HG03095 (cell line): ENCODE results near the gene SPATA46.

ENCODE experiments used
- ATAC-seq: cut with Tn5 transposase; IDR thresholded peaks from one replicate; pipeline ENCODE4 v1.9.1; 2021; ENCODE audit warnings: moderate library complexity; ENCODE audit not compliant: unreplicated experiment

The SPATA46 gene

DNA sequence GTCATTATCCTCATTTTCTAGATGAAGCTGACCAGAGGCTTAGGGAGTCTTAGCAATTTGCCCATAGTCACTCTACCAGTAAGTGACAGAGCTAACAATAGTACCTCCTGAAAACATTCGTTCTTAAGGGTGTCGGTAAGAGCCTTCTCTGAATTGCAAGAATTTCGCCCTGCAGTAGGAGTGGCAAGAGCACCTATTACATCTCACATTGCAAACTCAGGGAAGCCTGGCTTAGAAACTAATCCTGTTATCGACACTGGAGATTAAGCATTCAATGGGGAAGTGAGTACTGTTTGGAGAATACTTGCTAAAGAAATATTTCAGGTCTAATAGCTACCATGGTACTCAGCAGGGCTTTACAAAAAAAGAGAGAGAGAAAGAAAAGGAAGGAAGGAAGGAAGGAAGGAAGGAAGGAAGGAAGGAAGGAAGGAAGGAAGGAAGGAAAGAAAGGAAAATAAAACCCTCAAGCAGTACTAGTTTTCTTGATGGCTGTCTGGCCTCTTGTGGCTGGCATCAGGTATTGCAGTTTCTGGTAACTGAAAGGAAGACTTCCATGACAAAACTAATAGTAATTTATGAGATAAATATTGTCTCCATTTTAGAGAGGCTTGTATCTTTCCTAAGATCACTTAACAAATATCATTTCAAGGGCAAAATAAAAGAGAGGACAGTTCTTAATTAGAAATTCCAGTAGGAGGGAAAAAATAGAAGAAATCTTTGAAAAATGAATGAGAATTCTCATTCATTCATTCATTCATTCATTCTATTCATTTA is 15.3 kb upstream of the SPATA46 start:
- ATAC-seq: no peak

DNA sequence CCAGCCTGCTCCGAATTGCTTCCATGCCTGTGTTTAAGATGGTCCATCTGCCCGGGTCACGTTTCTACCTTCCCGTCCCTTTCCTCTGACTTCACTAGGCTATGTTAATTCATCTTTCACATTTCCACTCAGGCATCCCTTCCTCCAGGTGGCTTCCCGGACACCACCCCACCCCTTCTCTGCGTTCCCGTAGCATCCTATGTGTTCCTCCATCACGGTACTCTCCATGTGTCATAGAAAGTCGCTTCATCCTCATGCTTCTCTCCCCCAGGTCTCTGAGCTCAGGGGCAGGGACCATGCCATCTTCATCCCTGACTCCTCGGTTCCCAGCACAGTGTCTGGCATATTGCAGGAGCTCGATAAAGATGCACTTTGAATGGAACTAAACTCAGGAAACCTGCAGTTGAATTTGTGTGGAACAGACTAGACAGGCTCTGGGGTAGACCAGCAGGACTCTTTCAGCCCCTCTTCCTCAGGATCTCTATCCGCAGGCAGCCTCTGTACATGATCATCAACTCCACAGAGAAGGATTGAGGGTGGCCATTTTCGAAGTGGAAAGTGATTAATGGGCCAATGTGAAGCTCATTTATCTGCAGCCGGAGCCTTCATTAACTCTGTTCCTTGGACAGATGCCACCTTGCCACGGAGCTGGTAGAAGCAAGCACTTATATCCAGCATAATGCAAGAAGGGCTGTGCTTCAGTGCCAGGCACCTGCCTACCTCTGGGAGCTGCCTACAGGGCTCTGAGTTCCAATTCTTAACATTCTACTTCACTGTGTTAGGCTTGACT is 13.9 kb upstream of the SPATA46 start:
- no peak for ATAC-seq

DNA sequence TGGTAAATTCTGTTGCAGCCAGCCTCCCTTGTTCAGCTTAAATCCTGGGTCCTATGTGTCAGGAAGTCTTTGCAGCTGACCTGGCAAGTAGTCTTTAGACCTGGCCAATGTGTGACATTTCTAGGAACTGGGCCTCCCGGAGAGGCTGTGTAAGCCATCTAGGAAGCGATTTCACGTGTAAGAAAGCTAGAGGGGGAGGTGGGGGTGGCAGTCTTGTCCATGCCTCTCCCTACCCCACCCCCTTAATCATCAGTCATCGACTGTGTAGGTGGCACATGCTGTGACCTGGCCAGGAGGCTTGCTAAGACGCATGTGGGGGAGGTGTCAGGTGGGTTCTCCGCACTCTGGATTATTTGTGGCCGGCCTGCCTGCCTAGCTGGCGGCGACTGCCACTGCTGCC is 13.3 kb upstream of the SPATA46 start:
- ATAC-seq: no peak

DNA sequence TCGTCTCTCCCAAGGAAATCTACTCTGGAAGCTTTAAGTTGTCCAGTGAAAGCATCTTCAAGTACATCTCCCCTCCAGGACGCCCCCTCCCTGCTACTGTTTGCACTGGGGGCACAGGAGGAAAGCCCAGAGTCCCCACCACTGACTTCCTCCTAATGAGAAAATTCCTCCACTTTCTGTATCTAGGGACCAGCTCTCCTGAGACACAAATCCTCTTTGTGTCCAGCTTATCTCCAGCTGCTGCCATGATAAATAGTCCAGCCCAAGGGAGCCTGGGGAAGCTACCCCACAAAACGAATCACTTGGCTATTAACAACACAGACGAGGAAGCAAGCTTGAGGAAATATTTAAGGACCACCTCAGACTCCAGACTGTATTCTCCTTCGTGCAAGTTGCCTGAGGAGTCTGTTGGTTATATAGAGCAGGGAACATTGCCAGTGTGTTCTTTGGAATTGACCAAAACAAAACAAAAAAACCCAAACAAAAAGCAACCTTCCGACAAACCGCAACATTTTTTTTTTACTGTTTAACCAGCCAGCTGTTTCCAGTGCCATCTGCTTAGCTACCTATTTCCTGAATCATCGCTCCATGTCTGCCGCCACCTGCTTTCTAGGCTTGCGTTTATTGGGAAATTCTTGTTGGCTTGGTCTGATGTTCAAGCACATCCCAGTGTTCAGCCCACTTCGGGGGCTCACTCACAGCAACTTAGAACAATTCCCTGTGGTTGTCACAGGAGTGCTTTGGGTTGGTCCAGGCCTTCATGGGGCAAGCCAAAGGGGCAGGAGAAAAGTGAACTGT is 12.6 kb upstream of the SPATA46 start:
- no peak for ATAC-seq

DNA sequence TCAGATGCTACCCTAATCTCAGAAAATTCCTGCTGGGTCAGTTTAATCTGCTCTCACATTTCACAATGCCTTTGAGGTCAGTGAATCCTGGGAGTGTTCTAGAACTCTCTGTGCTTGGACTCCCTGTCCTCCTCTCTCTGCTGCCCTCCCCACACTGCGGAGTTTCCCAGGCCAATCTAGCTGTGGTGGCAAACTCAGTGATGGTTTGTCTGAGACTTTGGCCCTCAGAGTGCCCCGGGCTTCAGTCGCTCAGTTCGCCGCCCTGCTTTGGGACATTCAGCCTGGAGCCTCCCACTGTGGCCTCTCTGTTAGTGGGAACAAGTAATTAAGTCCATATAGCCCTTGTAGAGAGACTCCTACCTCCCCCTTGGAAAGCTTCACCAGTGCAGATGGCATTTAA is 12.0 kb upstream of the SPATA46 start:
- ATAC-seq: no peak

DNA sequence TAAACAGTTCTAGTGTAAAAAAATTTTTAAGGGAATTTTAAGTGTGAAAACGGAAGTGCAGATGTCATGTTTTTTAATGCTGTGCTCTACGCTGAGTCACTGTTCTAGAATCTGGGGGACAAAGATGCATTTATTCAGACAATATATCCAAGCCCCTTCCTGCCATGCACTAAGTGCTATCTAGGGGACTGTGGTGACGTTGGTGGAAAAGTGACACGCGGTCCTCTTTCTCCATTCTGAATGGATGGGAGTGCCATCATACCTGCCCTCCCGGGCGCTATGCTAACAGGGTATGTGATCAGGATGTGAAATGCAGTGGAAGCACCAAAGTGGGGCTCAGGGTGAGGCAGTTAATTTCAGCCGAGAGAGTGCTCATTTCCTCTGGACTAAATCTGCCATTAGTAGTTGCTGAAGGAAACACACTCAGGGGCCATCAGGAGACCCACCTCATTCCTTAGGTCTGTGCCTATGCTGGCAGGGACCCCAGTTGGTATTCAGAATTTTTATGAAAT is 11.5 kb upstream of the SPATA46 start:
- no peak for ATAC-seq

DNA sequence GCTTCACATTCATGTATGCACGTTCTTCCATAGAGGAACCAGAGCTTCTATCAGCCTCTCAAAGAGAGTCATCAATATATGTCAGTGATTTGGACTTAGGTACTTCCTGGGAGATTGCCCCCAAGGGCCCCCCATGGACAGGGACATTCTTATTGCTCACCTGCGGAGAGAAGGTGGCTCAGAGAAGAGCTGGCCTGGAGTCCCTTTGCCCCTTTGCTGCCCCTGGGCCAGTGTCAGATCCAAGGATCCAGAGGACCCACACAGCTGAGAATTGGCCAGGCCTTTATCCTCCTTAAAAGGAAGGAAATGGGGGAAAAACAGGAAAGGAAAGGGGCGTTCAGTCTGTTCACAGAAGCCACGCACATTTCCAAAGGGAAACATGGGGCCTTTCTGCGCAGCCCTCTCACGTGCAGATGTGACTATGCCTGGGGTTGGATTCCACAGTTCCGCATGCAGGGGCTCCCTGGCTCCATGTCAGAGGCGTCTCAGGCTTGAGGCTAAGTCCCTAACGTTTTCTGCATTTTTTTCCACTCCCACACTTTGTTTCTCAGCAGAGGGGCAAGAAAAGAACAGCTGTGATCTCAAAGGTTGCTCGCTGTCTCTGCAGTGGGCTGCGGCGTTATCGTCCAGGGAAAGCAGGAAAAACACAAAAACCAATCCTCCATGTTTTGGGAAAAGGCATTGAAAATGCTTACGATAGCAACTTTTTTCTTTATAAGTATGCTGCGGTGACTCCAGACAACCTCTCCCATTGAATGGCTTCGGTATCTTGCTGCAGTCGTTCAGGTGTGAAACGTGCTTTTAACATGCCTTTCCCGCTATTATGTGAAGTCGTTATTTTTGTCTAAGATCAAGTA is 10.8 kb upstream of the SPATA46 start:
- no peak for ATAC-seq

DNA sequence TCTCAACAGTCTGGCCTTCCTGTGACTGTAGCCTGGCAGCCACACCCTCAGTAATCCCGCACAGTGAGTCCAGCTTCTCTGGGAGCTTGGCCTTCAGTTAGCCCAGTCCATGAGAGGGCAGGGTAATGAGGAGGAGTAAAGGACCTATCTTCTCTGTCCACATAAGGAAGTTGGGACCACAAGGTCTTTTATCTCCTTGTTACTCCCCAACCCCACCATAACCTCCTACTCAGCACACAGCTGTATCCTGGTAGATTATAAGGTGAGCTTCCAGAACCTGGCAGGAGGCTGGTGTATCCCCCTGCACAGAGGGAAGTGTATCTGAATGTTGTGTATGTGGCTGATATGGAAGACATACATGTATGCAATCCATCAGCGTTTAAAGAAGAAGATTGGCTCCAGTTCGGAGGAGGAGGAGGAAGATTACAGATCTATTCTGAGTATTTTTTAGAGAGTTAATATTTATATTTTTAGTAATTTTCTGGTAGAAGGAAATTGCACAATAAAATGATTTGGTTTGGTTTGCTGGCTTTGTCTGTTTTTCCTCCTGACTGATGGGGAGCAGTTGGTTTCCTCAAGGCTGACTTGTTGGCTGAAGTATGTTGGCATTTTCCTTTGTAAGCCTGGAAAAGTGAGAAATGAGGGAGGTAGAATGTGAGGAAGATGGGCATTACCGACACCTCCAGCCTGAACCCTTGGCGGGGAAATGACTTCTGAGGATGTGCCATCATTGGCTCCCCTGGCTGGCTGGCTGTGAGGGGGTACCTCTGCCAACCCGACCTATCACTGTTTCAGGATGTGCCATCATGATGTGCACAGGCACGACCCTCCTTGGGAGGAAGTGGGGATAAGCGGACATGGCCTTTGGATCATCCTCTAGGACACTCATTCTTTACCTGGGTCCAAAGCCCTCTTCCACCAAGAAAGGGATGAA is 9.9 kb upstream of the SPATA46 start:
- ATAC-seq: no peak

DNA sequence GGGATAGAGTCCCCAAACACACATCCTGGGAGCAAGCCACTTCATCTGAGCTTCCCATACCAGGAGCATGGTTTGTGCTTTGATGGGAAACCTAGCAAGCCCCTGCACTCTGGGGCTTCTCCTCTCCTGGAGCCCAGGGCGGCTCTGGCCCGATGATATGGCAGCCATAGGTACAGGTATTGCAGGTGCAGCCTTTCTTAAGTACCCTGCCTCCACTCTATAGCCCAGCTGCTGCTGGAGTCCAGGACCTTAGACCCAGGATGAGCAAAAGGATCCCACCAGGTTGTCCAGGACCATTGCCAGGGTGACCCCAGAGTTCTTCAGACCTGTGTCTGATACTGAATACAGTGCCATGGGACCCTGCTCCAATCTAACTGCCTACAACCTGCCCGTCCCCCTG is 9.0 kb upstream of the SPATA46 start:
- no peak for ATAC-seq

DNA sequence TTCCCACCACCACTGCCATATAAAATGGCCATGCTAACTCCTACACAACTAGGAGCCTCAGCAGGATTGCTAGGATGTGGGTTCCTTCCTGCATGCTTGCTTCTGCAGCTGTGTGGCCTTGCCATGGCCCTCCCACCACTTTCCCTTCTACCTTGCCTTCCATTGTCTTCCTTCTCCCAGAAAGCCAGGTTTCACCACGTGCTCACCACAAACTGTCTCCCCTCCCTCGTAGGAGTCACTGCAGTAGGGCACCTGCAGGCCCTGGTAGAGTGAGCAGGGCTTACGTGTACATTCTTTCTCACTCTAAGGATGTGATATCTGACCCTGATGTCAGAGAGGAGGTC is 8.6 kb upstream of the SPATA46 start:
- ATAC-seq: no peak

DNA sequence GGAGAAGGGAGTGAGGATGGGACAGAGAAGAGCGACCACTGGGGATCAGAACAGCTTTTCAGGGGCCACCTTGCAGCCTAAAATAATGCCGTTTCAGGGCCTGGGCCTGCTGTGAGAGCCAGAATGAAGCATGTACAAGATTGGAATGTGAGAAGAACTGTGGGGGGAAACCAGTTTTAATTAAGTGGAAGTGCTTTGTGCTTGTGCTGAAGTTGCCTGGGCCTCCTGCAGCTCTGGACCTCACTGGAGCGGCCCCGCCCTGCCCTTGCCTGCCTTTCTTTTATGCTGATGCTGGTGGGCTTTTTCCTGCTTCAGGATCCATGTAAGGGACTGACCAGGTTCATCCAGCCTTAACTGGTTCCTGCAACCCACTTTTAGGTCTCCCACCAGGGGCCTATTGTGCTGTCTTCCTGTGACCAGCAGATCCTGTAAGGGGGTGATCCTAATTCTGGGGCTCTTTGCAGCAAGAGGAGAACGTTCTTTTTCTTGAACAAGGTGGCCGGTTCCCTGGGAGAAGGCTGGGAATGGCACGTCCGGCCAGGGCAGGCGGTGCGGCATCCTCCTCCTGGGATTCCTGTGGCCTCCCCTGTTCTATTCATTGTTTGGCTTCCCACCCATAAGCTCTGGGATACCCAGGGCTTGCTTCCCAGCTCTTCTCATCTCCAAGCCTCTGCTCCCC is 8.1 kb upstream of the SPATA46 start:
- ATAC-seq: no peak

DNA sequence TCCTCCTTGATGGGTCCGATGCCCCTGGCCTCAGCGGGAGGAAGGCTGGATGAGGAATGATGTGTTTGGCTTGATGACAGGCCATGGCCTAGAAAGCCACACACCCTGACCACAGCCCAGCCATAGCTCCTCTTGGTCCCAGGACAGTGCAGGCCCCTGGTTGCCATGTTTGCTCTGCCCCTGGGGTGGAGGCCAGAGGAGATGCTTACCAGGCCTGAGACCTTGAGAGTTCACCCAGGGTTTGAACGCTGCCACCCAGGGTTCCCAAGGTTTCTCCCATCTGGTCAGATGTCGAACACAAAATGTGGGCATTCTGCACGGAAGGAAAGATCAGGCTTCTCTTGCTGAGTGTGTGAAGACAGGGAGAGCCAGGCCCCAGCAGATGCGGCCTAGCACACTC is 7.5 kb upstream of the SPATA46 start:
- ATAC-seq: no peak

DNA sequence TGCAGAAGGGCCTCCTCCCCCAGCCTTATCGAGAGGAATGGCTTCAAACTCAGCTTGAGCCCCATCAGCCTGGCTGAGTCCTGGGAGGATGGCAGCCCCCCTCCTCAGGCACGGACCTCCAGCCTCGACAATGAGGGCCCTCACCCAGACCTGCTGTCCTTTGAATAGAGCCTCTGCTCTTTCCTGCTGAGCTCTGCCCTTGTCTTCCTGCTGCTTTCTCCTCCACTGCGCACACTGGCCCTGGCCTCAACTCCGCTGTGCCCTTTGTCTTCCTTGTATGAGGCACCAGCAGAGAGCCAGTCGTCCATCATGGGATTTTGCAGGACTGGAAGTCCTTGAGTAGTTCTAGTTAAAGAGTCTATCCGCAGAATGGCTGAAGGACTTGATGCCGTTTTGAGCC is 6.9 kb upstream of the SPATA46 start:
- no peak for ATAC-seq

DNA sequence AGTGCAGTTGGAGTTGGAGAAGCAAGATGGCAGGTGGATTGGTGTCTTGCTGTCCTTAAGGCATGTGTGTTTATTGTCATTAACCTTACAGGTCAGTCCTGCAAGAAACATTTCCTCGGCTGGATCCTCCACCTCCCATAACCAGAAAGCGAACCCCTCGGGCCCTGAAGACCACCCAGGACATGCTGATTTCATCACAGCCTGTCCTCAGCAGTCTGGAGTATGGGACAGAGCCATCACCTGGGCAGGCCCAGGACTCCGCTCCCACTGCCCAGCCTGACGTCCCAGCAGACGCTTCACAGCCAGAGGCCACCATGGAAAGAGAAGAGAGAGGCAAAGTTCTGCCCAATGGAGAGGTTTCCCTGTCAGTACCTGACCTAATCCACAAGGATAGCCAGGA is 6.4 kb upstream of the SPATA46 start:
- no peak for ATAC-seq

DNA sequence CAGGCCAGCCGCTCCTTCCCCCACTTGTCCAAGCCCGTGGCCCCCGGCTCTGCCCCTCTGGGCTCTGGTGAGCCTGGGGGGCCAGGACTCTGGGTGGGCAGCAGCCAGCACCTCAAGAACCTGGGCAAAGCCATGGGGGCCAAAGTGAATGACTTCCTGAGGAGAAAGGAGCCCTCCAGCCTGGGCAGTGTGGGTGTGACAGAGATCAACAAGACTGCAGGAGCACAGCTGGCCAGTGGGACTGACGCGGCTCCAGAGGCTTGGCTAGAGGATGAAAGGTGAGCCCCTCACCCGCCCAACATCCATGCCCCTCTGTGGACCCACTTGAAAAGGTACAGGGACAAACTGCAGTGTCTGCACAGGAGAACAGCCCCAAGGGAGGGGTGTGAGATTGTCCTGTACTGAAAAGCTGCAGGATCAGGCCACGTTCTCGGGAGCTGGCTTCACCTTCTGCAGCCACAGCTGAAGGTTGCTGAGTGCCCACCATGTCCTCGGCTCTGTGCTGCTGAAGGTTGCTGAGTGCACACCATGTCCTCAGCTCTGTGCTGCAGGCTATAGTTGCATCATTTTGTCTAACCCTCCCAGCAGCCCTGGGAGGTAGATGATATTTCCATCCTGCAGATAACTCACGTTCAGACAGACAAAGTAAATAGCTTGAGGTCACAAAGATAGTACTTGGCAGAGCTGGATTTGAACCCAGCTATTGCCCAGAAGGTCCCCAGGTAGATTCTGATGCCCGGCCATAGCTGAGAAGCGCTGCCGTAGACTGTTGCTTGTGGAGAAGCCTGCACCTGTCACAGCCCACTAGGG is 5.5 kb upstream of the SPATA46 start:
- ATAC-seq: no peak

DNA sequence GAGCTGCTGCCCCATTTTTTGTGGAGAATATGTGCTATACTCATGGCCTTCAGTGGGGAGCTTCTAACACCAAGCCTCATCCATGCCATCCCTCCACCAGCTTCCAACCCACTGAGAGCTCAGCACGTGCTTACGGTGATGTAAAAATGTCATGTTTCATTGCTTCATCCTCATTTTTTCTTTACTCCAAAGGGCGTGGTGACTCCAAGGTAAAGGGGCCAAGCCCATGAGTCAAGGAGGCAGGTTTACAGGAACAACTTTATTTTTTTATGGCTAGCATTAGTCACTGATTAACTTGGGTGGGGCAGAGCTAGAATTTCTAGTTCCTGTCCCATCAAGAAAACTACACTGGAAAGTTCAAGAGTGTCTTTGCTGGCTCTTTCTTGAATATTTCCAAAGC is 4.7 kb upstream of the SPATA46 start, which contains the start of gene C1orf226:
C1orf226 (plus strand) TSS at position 346 of the 400 bp plus-strand sequence. CDS start 174 bp downstream, outside the sequence.
- no peak for ATAC-seq

DNA sequence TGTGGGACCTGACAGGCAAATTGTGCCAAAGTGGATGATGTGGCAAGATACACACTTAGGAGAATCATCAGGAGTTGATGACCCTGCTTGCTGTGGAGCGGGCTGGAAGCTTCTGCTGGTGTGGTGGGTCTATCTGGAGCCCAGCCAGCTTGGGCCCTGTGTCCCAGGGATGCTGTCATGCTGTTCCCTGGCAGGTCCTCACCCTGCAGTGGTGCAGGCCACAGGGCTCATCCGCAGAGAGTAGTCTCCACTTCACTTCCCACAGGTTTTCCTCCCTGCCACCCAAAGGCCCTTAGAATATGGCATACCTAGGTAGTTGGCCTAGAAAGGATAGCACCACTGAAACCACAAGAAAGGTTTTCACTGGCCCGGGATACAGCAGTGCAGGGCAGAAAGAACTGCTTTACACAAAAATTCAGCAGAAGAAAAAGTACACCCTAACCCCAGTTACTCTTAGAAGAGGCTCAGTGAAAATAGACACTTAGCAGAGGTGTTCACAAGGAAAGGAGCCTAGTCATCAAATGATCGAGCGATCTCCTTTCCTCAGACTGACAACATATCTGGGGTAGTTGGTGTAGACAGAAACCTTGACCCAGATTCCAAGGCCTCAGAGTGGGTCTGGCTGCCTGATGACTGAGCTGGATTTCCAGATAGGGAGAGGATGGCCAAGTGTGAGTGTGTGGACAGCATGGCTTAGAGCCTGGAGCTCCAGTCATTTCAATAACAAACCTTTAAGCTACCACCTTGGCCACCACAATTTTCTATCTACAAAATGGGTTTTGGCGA is 3.6 kb upstream of the SPATA46 start:
- ATAC-seq: no peak
